Nephron (organoid): Measurements from ENCODE around the gene FGF11.
"Not testable (repeated sequence)": the region's sequence is repeated elsewhere in the genome, so short reads cannot be mapped to it uniquely, and the experiment has no call there.

Experiments used
- H3K27ac Mint-ChIP-seq, 3 experiments: 2 replicates each; pipeline ENCODE4 v1.8.0; 2020; ENCODE audit warnings: mixed read lengths in 3 of 3, mild to moderate bottlenecking in 2 of 3, moderate library complexity in 1 of 3
- H3K27me3 Mint-ChIP-seq: 2 replicates; pipeline ENCODE4 v1.8.0; 2021; ENCODE audit warnings: low read depth, mild to moderate bottlenecking, moderate library complexity, mixed read lengths
- H3K36me3 Mint-ChIP-seq: 2 replicates; pipeline ENCODE4 v1.8.0; 2020; ENCODE audit warnings: low read depth, mixed read lengths
- H3K4me1 Mint-ChIP-seq: 2 replicates; pipeline ENCODE4 v1.8.0; 2020; ENCODE audit warnings: mixed read lengths
- H3K4me3 Mint-ChIP-seq, 3 experiments: 2 replicates each; pipeline ENCODE4 v1.8.0; 2020; ENCODE audit warnings: mild to moderate bottlenecking in 3 of 3, mixed read lengths in 3 of 3, moderate library complexity in 2 of 3
- H3K9me3 Mint-ChIP-seq: 2 replicates; pipeline ENCODE4 v1.8.0; 2020; ENCODE audit warnings: mixed read lengths
- TF ChIP-seq, protein P1 (sequence below), 3 experiments: fragments of 200-600 bp; sonication (generic); IDR thresholded peaks; one replicate each; pipeline ENCODE4 v1.5.0; 2021; ENCODE audit warnings: antibody characterized with exemption in 3 of 3; ENCODE audit not compliant: unreplicated experiment in 3 of 3

FGF11 gene

DNA sequence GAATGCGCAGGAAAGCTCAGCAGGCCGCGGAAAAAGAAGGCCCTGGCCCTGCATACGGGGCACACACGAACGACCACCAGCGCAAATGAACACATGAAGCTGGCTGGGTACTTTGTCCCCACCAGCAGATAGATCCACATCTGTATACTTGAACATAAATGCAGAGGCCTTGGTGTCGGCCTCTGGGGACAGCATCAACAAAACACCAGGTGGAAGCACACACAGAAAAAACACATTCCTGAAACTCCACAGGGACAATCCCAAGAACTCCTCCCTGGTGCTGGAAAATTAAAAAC lies 40.7 kb downstream of the FGF11 start:
- Mint-ChIP-seq H3K27me3 (no peaks in the 10 kb centered on the region), H3K36me3 (peaks cover 5% of the 10 kb centered on the region), H3K4me3 (peak overlapping the region; percentile 93 to 99 (median 95)), H3K27ac (peak overlapping the region; percentile 100), H3K9me3 (no peaks in the 10 kb centered on the region), H3K4me1 (peaks cover 70% of the 10 kb centered on the region)
- TF ChIP-seq, protein P1, sequence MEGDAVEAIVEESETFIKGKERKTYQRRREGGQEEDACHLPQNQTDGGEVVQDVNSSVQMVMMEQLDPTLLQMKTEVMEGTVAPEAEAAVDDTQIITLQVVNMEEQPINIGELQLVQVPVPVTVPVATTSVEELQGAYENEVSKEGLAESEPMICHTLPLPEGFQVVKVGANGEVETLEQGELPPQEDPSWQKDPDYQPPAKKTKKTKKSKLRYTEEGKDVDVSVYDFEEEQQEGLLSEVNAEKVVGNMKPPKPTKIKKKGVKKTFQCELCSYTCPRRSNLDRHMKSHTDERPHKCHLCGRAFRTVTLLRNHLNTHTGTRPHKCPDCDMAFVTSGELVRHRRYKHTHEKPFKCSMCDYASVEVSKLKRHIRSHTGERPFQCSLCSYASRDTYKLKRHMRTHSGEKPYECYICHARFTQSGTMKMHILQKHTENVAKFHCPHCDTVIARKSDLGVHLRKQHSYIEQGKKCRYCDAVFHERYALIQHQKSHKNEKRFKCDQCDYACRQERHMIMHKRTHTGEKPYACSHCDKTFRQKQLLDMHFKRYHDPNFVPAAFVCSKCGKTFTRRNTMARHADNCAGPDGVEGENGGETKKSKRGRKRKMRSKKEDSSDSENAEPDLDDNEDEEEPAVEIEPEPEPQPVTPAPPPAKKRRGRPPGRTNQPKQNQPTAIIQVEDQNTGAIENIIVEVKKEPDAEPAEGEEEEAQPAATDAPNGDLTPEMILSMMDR (IDR thresholded peaks at IDR 0.05; ENCODE audit: unreplicated experiment in 3 of 3) = no peak

GRCh38 chr17:7481275-7481674 lies 42.0 kb downstream of the FGF11 start, which contains the start of gene SLC35G6:
Gene SLC35G6 (plus strand): TSS chr17:7481446. CDS start chr17:7481517, 71 bp downstream.
- not testable (repeated sequence) for H3K27me3 Mint-ChIP-seq, H3K36me3 Mint-ChIP-seq, H3K9me3 Mint-ChIP-seq
- Mint-ChIP-seq H3K27ac (peak within 1 kb of the TSS; percentile 100), H3K4me1 (peaks cover 74% of the 10 kb centered on the region), H3K4me3 (peak within 1 kb of the TSS; percentile 93 to 99 (median 95))

- peak overlapping the region; percentile 100 for H3K27ac Mint-ChIP-seq
- H3K36me3 Mint-ChIP-seq, H3K27me3 Mint-ChIP-seq, H3K9me3 Mint-ChIP-seq: not testable (repeated sequence)
- H3K4me3 Mint-ChIP-seq = peak overlapping the region; percentile 93 to 98 (median 97)
- H3K4me1 Mint-ChIP-seq = peaks cover 72% of the 10 kb centered on the region
Observed at GRCh38 chr17:7481842-7482741, 42.8 kb downstream of the FGF11 start.

DNA sequence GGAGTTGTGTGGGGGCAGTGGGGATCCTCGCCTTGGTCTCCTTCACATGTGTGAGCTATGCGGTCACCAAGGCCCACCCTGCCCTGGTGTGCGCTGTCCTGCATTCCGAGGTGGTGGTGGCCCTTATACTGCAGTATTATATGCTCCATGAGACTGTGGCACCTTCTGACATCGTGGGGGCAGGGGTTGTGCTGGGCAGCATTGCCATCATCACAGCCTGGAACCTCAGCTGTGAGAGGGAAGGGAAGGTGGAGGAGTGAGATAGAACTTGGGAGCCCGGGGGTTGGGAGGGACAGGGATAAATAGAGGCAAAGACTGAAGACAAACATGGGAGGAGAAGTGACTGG lies 43.4 kb downstream of the FGF11 start:
- H3K27ac Mint-ChIP-seq = peak overlapping the region; percentile 100
- H3K4me3 Mint-ChIP-seq = peak overlapping the region; percentile 93 to 98 (median 97)
- H3K4me1 Mint-ChIP-seq = peaks cover 72% of the 10 kb centered on the region
- H3K36me3 Mint-ChIP-seq = peaks cover 14% of the 10 kb centered on the region
- H3K9me3 Mint-ChIP-seq, H3K27me3 Mint-ChIP-seq: not testable (repeated sequence)

GRCh38 chr17:7483255-7484066 lies 44.1 kb downstream of the FGF11 start:
- H3K36me3 Mint-ChIP-seq = peaks cover 14% of the 10 kb centered on the region
- H3K27me3 Mint-ChIP-seq = no peaks in the 10 kb centered on the region
- peaks cover 67% of the 10 kb centered on the region for H3K4me1 Mint-ChIP-seq
- peak overlapping the region; percentile 100 for H3K27ac Mint-ChIP-seq
- no peaks in the 10 kb centered on the region for H3K9me3 Mint-ChIP-seq
- peak overlapping the region; percentile 93 to 98 (median 97) for H3K4me3 Mint-ChIP-seq
- TF ChIP-seq, protein P1 (IDR thresholded peaks at IDR 0.05; ENCODE audit: unreplicated experiment in 3 of 3) = no peak

GRCh38 chr17:7484067-7484918 lies 45.0 kb downstream of the FGF11 start, which contains the start of gene POLR2A:
Gene POLR2A (plus strand): TSS chr17:7484366.
- H3K4me3 Mint-ChIP-seq = peak within 1 kb of the TSS; percentile 93 to 98 (median 97)
- peaks cover 21% of the 10 kb centered on the region for H3K36me3 Mint-ChIP-seq
- peaks cover 73% of the 10 kb centered on the region for H3K4me1 Mint-ChIP-seq
- H3K27ac Mint-ChIP-seq = peak within 1 kb of the TSS; percentile 100
- TF ChIP-seq, protein P1 (IDR thresholded peaks at IDR 0.05; ENCODE audit: unreplicated experiment in 3 of 3) = no peak
- no peaks in the 10 kb centered on the region for H3K9me3 Mint-ChIP-seq
- no peaks in the 10 kb centered on the region for H3K27me3 Mint-ChIP-seq

DNA sequence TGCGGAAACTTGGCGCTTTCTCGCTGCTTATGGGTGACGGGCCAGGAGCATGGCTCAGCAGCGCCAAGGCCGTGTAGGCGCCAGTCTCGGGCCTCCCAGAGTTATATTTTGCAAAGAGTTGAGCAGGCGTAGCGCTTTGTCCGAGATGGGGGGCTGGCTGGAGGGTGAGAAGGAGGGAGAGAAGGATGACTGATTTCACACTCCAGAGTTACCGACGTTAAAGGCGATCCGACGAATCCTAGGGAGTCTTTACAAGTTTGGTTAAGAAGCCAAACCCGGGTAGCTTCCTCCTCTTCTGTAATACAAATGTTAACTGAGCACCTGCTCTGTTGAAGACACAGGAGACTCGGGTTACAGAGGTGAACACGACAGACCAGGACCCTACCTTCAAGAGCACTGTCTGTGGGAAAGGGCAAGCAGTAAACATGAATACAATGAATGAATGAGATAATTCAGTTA lies 45.6 kb downstream of the FGF11 start:
- peaks cover 73% of the 10 kb centered on the region for H3K4me1 Mint-ChIP-seq
- H3K36me3 Mint-ChIP-seq = peaks cover 25% of the 10 kb centered on the region
- H3K27ac Mint-ChIP-seq = peak overlapping the region; percentile 100
- TF ChIP-seq, protein P1 (IDR thresholded peaks at IDR 0.05; ENCODE audit: unreplicated experiment in 3 of 3) = no peak
- peak overlapping the region; percentile 93 to 98 (median 97) for H3K4me3 Mint-ChIP-seq
- H3K27me3 Mint-ChIP-seq = no peaks in the 10 kb centered on the region
- H3K9me3 Mint-ChIP-seq = no peaks in the 10 kb centered on the region
